Fibroblast of the aortic adventitia (primary cell): ENCODE results near the gene OVCA2. TPM values are rescaled to one million over a fixed set of nuclear protein-coding genes. Genes with fewer than 3 reads are reported as not detected.
"Not testable (repeated sequence)": the region's sequence is repeated elsewhere in the genome, so short reads cannot be mapped to it uniquely, and the experiment has no call there.

Source experiments
- DNase-seq: peaks from one replicate; pipeline ENCODE4 v3.0.0-alpha.2; 2010; ENCODE audit warnings: low read depth
- H3K4me3 ChIP-seq: 2 replicates; pipeline ENCODE4 v1.5.1; 2011; ENCODE audit warnings: low read depth, mild to moderate bottlenecking, control low read depth, low read length, moderate library complexity
- CTCF ChIP-seq: IDR thresholded peaks from 2 replicates; pipeline ENCODE4 v1.5.1; 2011; ENCODE audit warnings: mild to moderate bottlenecking, low read length, control low read depth, inconsistent platforms; ENCODE audit not compliant: insufficient read depth
- total RNA-seq: library from RNA; depleted of rRNA; stranded (reverse); fragments of >200 nt; gene quantifications from 2 replicates; pipeline ENCODE4 v1.2.3, GENCODE V29; 2012; ENCODE audit warnings: low replicate concordance

Gene OVCA2
- total RNA-seq, 1 donor: 38.8 TPM

- no peak for TF ChIP-seq CTCF
Measured at GRCh38 chr17:2008332-2009126, 33.3 kb upstream of the OVCA2 start.

GRCh38 chr17:2009737-2010136, 32.1 kb upstream of the OVCA2 start:
- no peak for TF ChIP-seq CTCF
- no peak for DNase-seq
- H3K4me3 ChIP-seq: no peak overlapping the region

More at GRCh38 chr17:2008332-2009126, 33.3 kb upstream of the OVCA2 start:
- no peak for DNase-seq
- no peak overlapping the region for H3K4me3 ChIP-seq

GRCh38 chr17:2011411-2012371, 30.1 kb upstream of the OVCA2 start:
- DNase-seq: peak; percentile 78
- H3K4me3 ChIP-seq: peak overlapping the region; percentile 13
- TF ChIP-seq CTCF: no peak

GRCh38 chr17:2012499-2012898, 29.3 kb upstream of the OVCA2 start:
- TF ChIP-seq CTCF: no peak
- no peak overlapping the region for H3K4me3 ChIP-seq
- DNase-seq: no peak

- H3K4me3 ChIP-seq, DNase-seq: not testable (repeated sequence)
Measured at GRCh38 chr17:2013220-2013993, 28.4 kb upstream of the OVCA2 start.

- DNase-seq: no peak
- no peak for TF ChIP-seq CTCF
- H3K4me3 ChIP-seq: no peak overlapping the region
Measured at GRCh38 chr17:2013994-2014317, 27.9 kb upstream of the OVCA2 start.

- H3K4me3 ChIP-seq: no peak overlapping the region
Measured at GRCh38 chr17:2015314-2015713, 26.5 kb upstream of the OVCA2 start.

More at GRCh38 chr17:2015314-2015713, 26.5 kb upstream of the OVCA2 start:
- TF ChIP-seq CTCF: no peak
- DNase-seq: no peak
